ENCODE measurements around the gene MRPS6.

DNA sequence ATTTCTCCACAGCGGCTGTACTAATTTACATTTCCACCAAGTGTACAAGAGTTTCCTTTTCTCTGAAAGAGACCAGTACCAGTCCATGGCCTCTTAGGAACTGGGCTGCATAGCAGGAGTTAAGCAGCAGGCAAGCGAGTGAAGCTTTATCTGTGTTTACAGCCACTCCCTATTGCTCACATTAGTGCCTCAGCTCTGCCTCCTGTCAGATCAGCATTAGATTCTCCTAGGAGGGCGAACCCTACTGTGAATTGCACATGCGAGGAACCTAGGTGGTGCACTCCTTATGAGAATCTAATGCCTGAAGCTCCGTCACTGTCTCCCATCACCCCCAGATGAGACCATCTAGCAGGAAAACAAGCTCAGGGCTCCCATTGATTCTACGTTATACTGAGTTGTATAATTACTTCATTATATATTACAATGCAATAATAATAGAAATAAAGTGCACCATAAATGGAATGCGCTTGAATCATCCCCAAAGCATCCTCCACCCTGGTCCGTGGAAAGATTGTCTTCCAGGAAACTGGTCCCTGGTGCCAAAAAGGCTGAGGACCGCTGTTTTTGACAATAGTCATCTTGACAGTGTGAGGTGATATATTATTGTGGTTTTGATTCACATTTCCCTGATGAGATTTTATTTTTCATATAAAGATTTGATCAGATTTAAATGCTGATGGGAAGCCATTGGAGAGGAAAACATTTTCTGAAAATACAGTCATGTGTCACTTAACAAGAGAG is 45.5 kb upstream of the MRPS6 start:
- TF ChIP-seq, protein P1, sequence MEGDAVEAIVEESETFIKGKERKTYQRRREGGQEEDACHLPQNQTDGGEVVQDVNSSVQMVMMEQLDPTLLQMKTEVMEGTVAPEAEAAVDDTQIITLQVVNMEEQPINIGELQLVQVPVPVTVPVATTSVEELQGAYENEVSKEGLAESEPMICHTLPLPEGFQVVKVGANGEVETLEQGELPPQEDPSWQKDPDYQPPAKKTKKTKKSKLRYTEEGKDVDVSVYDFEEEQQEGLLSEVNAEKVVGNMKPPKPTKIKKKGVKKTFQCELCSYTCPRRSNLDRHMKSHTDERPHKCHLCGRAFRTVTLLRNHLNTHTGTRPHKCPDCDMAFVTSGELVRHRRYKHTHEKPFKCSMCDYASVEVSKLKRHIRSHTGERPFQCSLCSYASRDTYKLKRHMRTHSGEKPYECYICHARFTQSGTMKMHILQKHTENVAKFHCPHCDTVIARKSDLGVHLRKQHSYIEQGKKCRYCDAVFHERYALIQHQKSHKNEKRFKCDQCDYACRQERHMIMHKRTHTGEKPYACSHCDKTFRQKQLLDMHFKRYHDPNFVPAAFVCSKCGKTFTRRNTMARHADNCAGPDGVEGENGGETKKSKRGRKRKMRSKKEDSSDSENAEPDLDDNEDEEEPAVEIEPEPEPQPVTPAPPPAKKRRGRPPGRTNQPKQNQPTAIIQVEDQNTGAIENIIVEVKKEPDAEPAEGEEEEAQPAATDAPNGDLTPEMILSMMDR (IDR thresholded peaks at IDR 0.05; ENCODE audit: low read depth, low read length), result no peak
- no peak for TF ChIP-seq EZH2phosphoT487 (IDR thresholded peaks at IDR 0.05; ENCODE audit: low read depth)
